Measurements from ENCODE around the gene CISD3. TPM values are rescaled to one million over a fixed set of nuclear protein-coding genes. Genes with fewer than 3 reads are reported as not detected.

The CISD3 gene
- total and polyA plus RNA-seq, 2 of the 4 experiments (the other 2 are of a cell fraction), result 1.3 to 14.1 TPM

- no peak overlapping the region for H3K4me2 ChIP-seq (ENCODE audit: low read depth, low read length)
- H3K79me1 ChIP-seq (ENCODE audit: low read depth in 1 of 2, low read length in 2 of 2), result peaks cover 20 to 52% of the 10 kb centered on the region in 2 experiments; a peak in 3 of 4 replicates
- ATAC-seq (ENCODE audit: low read depth) (no peak), DNase-seq (no peak)
- no peaks in the 10 kb centered on the region for H3K27me3 ChIP-seq (ENCODE audit: control insufficient read depth, insufficient read depth, low read length)
- peaks cover 42% of the 10 kb centered on the region for H3K36me3 ChIP-seq (ENCODE audit: control insufficient read depth, insufficient read depth, low read length)
- no peak overlapping the region for H2AK5ac ChIP-seq (ENCODE audit: low read depth, low read length)
- H3K9me3 ChIP-seq (ENCODE audit: control insufficient read depth, insufficient read depth, low read length), result no peaks in the 10 kb centered on the region
- H3K4me3 ChIP-seq (ENCODE audit: insufficient read depth, low read depth, low read length), result no peak overlapping the region
- no peak overlapping the region for H2BK20ac ChIP-seq (ENCODE audit: low read depth, low read length)
- no peak overlapping the region for H3K27ac ChIP-seq (ENCODE audit: insufficient read depth, low read length)
- H3K18ac ChIP-seq (ENCODE audit: low read depth, low read length), result no peak overlapping the region
- no peak for TF ChIP-seq BHLHE40 (IDR thresholded peaks at IDR 0.05; ENCODE audit: low read depth, low read length)
- no peak for TF ChIP-seq RFX5 (IDR thresholded peaks at IDR 0.05; ENCODE audit: low read depth, low read length)
- no peak overlapping the region for H2BK15ac ChIP-seq (ENCODE audit: low read depth, low read length)
- peaks cover 27% of the 10 kb centered on the region; the same call in 1 of the 2 replicates for H4K20me1 ChIP-seq (ENCODE audit: insufficient read depth, low read length)
- POLR2A ChIA-PET (ENCODE audit: unreplicated experiment), result interaction anchor here (0.6 kb wide), 1 partner anchor 300 kb away, joined by 3 read pairs; no protein-coding TSS in a partner anchor
- no peak overlapping the region for H3K56ac ChIP-seq (ENCODE audit: extremely low read depth, insufficient read depth, low read length)
- H3K9ac ChIP-seq (ENCODE audit: low read depth, low read length), result no peak overlapping the region
- BruUV-seq (replicated peaks), result no TSS peak
- H2BK5ac ChIP-seq (ENCODE audit: low read depth, low read length, poor library complexity, severe bottlenecking), result no peak overlapping the region
- intact Hi-C loops (cut with micrococcal nuclease), result no loop called here
- H4K8ac ChIP-seq (ENCODE audit: low read depth in 2 of 2, low read length in 2 of 2), result no peak overlapping the region
- H3K4me1 ChIP-seq (ENCODE audit: control insufficient read depth, insufficient read depth, low read length), result peaks cover 6% of the 10 kb centered on the region
- H3K4ac ChIP-seq (ENCODE audit: low read depth, low read length), result no peak overlapping the region
- H2AFZ ChIP-seq (replicated peaks; ENCODE audit: low read length, poor library complexity), result no peak overlapping the region
- in situ Hi-C loops (cut with MboI; ENCODE audit: low sequenced_read_pairs), result no loop called here
- dilution Hi-C loops (cut with HindIII; ENCODE audit: low sequenced_read_pairs, unreplicated experiment), result no loop called here
- H3K14ac ChIP-seq (replicated peaks; ENCODE audit: low read depth, low read length), result no peak overlapping the region
- H2AK9ac ChIP-seq (replicated peaks; ENCODE audit: low read depth, low read length, poor library complexity), result no peak overlapping the region
- 94% methylated on average over 7 of the region's 18 CpGs; no CpG with 5 or more reads in 1 of the 2 experiments for WGBS, 2 experiments (ENCODE audit: extremely low coverage in 2 of 2, insufficient read length in 1 of 2)
- CTCF ChIA-PET, result interaction anchor here (0.6 kb wide), 1 partner anchor 21 kb away, joined by 4 read pairs; no protein-coding TSS in a partner anchor
- no peak overlapping the region for H4K91ac ChIP-seq (ENCODE audit: insufficient read depth, low read depth, low read length)
- peaks cover 5% of the 10 kb centered on the region; the same call in 1 of the 2 replicates for H3K9me1 ChIP-seq (ENCODE audit: insufficient read depth, low read length)
- no peak overlapping the region for H4K5ac ChIP-seq (ENCODE audit: low read depth, low read length)
- H3K23ac ChIP-seq (ENCODE audit: low read depth, low read length), result no peak overlapping the region
- H2BK120ac ChIP-seq (ENCODE audit: low read depth, low read length), result no peak overlapping the region
These were observed 20.9 kb upstream of the CISD3 start for GRCh38 chr17:38709104-38709820.
